ENCODE results near the gene GDI2. TPM values are rescaled to one million over a fixed set of nuclear protein-coding genes. Genes with fewer than 3 reads are reported as not detected.

The GDI2 gene
- total and polyA plus RNA-seq, 9 of the 15 experiments (the other 6 are each of a cell fraction or from before 2014, with no cell fraction given), result 262 to 424 (median 287) TPM

DNA sequence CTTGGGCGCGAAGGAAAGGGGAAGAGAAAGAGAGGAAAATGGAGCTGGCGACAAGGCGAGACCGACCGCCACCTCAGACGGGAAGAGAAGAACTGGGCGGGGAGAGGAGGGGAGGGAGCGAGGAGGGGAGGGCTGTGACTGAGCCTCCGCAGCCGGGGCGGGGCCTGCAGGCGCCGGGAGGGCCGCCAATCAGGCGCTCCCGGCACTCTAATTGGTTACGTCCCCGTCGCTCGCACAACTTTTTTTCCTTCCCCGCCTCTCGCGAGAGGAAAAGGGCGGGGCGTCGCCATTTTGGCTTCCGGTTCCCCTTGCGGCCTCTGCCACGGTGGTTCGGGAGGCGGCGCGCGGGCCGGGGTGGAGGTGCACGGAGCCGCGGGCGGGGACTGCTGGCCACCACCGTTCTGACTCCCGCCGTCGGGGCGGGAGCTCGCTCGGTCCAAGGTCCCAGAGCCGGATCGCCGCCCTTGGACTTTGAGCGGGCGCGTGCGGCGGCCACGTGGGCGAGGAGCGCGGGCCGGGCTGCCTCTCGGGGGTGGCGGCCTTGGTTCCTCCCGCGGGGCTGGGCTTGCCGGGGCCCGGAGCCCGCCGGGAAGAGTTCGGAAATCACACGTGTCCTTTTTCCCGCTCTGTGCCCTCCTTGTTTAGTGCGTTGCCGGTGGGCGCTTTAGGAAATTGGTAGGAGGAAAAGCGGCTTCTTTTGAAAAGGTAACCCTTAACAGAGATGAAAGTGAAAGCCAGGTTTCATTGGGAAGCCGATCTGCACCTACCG, at the start of gene GDI2 (continued):
- TF ChIP-seq, protein P1, sequence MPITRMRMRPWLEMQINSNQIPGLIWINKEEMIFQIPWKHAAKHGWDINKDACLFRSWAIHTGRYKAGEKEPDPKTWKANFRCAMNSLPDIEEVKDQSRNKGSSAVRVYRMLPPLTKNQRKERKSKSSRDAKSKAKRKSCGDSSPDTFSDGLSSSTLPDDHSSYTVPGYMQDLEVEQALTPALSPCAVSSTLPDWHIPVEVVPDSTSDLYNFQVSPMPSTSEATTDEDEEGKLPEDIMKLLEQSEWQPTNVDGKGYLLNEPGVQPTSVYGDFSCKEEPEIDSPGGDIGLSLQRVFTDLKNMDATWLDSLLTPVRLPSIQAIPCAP (CRISPR knock-in tag; IDR thresholded peaks at IDR 0.05; ENCODE audit: borderline replicate concordance), result no peak
- TF ChIP-seq SIRT6 (IDR thresholded peaks at IDR 0.05; ENCODE audit: low read depth, low read length) (no peak), MIER1 (IDR thresholded peaks at IDR 0.05; ENCODE audit: low read depth) (no peak), HOXB6 (CRISPR knock-in tag; IDR thresholded peaks at IDR 0.05; ENCODE audit: borderline replicate concordance) (no peak), ZNF324 (CRISPR knock-in tag; IDR thresholded peaks at IDR 0.05) (no peak), CXXC5 (CRISPR knock-in tag; IDR thresholded peaks at IDR 0.05) (peak; percentile 92), STAG1 (CRISPR knock-in tag; IDR thresholded peaks at IDR 0.05; ENCODE audit: borderline replicate concordance) (no peak), HMGN3 (IDR thresholded peaks at IDR 0.05; ENCODE audit: borderline replicate concordance, extremely low read depth, insufficient read length, low read depth, low read length) (no peak), RFX7 (CRISPR knock-in tag; IDR thresholded peaks at IDR 0.05) (no peak), E4F1 (CRISPR knock-in tag; IDR thresholded peaks at IDR 0.05; ENCODE audit: borderline replicate concordance) (no peak), TRIM24 (IDR thresholded peaks at IDR 0.05) (peak; percentile 7 to 37; a peak in 2 of 4 replicates), LEF1 (IDR thresholded peaks at IDR 0.05) (no peak), NFATC3 (IDR thresholded peaks at IDR 0.05) (no peak), NR2C2 (CRISPR knock-in tag; IDR thresholded peaks at IDR 0.05) (no peak), NR2C2 (tag; IDR thresholded peaks at IDR 0.05) (peak; percentile 59; the same call in 1 of the 2 replicates), NFE2L1 (tag; IDR thresholded peaks at IDR 0.05; ENCODE audit: borderline replicate concordance, low read depth) (no peak), ZNF76 (CRISPR knock-in tag; IDR thresholded peaks at IDR 0.05; ENCODE audit: borderline replicate concordance) (0 out of 2 replicates have a peak, but pooled peaks have one; percentile 53), XRCC5 (IDR thresholded peaks at IDR 0.05; ENCODE audit: low read depth, low read length) (peak; percentile 65; the same call in 1 of the 2 replicates), ILK (tag; IDR thresholded peaks at IDR 0.05; ENCODE audit: borderline replicate concordance, low read depth) (no peak)
- TF ChIP-seq, protein P2, sequence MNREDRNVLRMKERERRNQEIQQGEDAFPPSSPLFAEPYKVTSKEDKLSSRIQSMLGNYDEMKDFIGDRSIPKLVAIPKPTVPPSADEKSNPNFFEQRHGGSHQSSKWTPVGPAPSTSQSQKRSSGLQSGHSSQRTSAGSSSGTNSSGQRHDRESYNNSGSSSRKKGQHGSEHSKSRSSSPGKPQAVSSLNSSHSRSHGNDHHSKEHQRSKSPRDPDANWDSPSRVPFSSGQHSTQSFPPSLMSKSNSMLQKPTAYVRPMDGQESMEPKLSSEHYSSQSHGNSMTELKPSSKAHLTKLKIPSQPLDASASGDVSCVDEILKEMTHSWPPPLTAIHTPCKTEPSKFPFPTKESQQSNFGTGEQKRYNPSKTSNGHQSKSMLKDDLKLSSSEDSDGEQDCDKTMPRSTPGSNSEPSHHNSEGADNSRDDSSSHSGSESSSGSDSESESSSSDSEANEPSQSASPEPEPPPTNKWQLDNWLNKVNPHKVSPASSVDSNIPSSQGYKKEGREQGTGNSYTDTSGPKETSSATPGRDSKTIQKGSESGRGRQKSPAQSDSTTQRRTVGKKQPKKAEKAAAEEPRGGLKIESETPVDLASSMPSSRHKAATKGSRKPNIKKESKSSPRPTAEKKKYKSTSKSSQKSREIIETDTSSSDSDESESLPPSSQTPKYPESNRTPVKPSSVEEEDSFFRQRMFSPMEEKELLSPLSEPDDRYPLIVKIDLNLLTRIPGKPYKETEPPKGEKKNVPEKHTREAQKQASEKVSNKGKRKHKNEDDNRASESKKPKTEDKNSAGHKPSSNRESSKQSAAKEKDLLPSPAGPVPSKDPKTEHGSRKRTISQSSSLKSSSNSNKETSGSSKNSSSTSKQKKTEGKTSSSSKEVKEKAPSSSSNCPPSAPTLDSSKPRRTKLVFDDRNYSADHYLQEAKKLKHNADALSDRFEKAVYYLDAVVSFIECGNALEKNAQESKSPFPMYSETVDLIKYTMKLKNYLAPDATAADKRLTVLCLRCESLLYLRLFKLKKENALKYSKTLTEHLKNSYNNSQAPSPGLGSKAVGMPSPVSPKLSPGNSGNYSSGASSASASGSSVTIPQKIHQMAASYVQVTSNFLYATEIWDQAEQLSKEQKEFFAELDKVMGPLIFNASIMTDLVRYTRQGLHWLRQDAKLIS (CRISPR knock-in tag; IDR thresholded peaks at IDR 0.05), result peak; percentile 85

Measured in K562 (cell line).